NT2/D1 (cell line): ENCODE measurements around the gene PAIP1.

Source experiments
- DNase-seq: peaks from one replicate; pipeline ENCODE4 v3.0.0-alpha.2; 2011; ENCODE audit warnings: low read depth, low spot score
- H3K27me3 ChIP-seq: 2 replicates; pipeline ENCODE4 v1.6.0; 2011; ENCODE audit warnings: mild to moderate bottlenecking; ENCODE audit not compliant: insufficient read length, insufficient read depth
- H3K36me3 ChIP-seq: 2 replicates; pipeline ENCODE4 v1.6.1; 2011; ENCODE audit warnings: mild to moderate bottlenecking, low read length, mixed read lengths; ENCODE audit not compliant: insufficient read depth, insufficient read length
- H3K4me1 ChIP-seq: 2 replicates; pipeline ENCODE4 v1.5.1; 2011; ENCODE audit not compliant: insufficient read depth, insufficient read length
- H3K4me3 ChIP-seq: 2 replicates; pipeline ENCODE4 v1.5.1; 2011; ENCODE audit warnings: low read depth; ENCODE audit not compliant: insufficient read length
- H3K9ac ChIP-seq: 2 replicates; pipeline ENCODE4 v1.6.0; 2011; ENCODE audit warnings: low read depth; ENCODE audit not compliant: insufficient read length
- H3K9me3 ChIP-seq: 2 replicates; pipeline ENCODE4 v1.5.1; 2011; ENCODE audit warnings: mild to moderate bottlenecking, low read length; ENCODE audit not compliant: insufficient read depth
- SUZ12 ChIP-seq: IDR thresholded peaks from 2 replicates; pipeline ENCODE4 v1.6.1; 2011; ENCODE audit not compliant: insufficient read length, insufficient read depth; ENCODE audit errors: extremely low read depth
- YY1 ChIP-seq: IDR thresholded peaks from 2 replicates; pipeline ENCODE4 v1.6.1; 2011; ENCODE audit not compliant: insufficient read length, insufficient read depth
- ZNF274 ChIP-seq: IDR thresholded peaks from 2 replicates; pipeline ENCODE4 v1.6.1; 2011; ENCODE audit warnings: mild to moderate bottlenecking, low read depth, low read length

The PAIP1 gene

DNA sequence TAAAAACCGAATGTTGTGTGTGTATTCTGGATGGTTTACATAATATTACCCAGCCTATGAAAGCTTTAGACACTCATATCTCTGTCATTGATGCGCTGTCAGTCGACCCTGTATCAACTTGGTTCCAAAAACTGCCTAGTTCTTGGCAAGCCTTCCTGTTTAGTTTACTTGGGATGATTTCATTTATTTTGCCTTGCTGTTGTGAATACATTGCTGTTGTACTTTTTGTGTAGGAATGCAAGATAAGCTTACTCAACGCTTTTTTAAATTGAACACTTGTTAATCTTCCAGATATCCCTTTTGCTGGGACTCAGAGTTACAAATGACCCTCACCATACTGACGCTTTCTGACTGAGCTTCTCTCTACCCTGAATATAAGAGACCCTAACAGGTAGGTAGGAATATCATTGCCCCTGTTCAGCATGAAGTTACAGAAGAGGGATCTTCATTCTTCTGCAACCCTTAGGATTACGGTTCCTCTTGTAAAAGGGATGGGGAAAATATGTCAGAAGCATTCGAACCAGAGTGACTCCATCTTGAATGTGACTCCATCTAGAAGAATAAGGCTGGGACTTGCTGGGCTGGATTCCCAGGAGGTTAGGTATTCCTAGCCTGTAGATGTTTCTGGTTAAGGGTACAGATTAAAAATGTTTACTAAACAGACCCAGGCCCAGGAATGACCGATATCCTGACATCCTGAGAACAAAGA, 13.7 kb upstream of the PAIP1 start:
- no peak overlapping the region for H3K4me3 ChIP-seq
- DNase-seq, result no peak

DNA sequence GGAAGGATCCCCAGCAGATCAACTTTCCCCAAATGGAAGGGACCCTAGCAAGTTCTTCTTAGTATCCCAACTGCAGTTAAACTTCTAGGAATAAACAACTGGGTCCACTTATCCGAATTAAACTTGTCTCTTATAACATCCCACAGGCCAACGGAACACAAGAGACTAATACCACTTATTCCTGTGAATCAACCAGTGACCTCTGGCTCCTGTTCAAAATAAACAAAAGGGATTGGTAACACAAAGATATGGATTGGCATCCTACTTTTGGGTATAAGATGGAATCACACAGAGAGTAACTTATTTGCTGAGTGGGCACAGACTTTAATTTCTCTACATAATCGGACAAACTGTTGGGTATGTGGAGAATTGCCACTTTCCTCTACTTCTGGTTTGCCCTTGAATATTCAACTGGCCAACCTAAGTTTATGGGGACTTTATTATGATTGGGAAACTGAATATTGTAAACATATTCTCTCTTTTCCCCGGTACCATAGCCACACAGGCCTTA, 12.4 kb upstream of the PAIP1 start:
- no peak overlapping the region for H3K9ac ChIP-seq
- H3K4me3 ChIP-seq, result no peak overlapping the region
- H3K27me3 ChIP-seq, result no peaks in the 10 kb centered on the region
- H3K36me3 ChIP-seq, result no peaks in the 10 kb centered on the region
- no peaks in the 10 kb centered on the region for H3K9me3 ChIP-seq
- no peaks in the 10 kb centered on the region for H3K4me1 ChIP-seq
- DNase-seq, result no peak
- no peak for TF ChIP-seq SUZ12
- no peak for TF ChIP-seq YY1
- TF ChIP-seq ZNF274, result no peak

More for the DNA sequence above, 13.7 kb upstream of the PAIP1 start:
- no peaks in the 10 kb centered on the region for H3K36me3 ChIP-seq
- H3K4me1 ChIP-seq, result no peaks in the 10 kb centered on the region
- TF ChIP-seq ZNF274 (no peak), SUZ12 (no peak), YY1 (no peak)
- no peak overlapping the region for H3K9ac ChIP-seq
- no peaks in the 10 kb centered on the region for H3K27me3 ChIP-seq
- no peaks in the 10 kb centered on the region for H3K9me3 ChIP-seq

DNA sequence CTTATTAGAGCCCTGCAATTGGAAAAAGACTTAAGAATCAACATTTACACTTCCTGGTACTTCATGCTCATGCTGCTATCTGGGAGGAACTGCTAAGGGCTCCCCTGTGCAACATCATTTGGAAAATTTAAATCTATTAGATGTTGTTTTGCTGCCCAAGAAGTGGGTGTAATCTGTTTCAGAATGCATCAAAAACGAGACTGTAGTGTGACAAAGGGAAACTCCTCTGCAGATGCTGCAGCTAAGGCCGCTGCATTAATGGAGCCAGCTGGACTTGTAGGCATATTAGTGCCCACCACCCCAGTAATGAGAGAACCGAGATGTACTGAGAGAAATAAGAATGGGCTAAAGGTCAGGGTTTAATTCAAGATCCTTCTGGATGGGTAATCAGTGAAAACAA, 11.1 kb upstream of the PAIP1 start:
- no peaks in the 10 kb centered on the region for H3K4me1 ChIP-seq
- no peak for TF ChIP-seq SUZ12
- TF ChIP-seq YY1, result no peak
- no peak for TF ChIP-seq ZNF274
- H3K9ac ChIP-seq, result no peak overlapping the region
- no peak for DNase-seq
- H3K36me3 ChIP-seq, result no peaks in the 10 kb centered on the region
- no peak overlapping the region for H3K4me3 ChIP-seq
- no peaks in the 10 kb centered on the region for H3K9me3 ChIP-seq
- H3K27me3 ChIP-seq, result no peaks in the 10 kb centered on the region

DNA sequence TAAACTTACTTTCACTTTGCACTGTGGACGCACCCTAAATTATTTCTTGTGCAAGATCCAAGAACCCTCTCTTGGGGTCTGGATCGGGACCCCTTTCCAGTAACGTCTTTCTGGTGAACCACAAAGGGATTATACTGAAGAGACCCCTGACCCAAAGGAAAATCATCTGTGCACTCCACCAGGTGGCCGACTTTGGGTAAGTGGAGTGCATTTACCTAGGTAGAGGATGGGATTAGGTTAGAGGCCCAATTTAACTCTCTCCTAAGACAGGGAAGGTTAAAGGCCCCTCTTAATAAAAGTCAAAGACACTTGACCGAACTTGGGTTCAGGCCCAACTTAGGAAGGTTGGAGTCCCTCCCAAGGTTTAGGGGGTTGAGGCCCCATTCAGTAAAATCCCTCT, 8.2 kb upstream of the PAIP1 start:
- H3K36me3 ChIP-seq, result no peaks in the 10 kb centered on the region
- no peak overlapping the region for H3K9ac ChIP-seq
- H3K27me3 ChIP-seq, result no peaks in the 10 kb centered on the region
- H3K4me3 ChIP-seq, result no peak overlapping the region
- TF ChIP-seq ZNF274 (no peak), SUZ12 (no peak), YY1 (no peak)
- DNase-seq, result no peak
- no peaks in the 10 kb centered on the region for H3K9me3 ChIP-seq
- H3K4me1 ChIP-seq, result no peaks in the 10 kb centered on the region

DNA sequence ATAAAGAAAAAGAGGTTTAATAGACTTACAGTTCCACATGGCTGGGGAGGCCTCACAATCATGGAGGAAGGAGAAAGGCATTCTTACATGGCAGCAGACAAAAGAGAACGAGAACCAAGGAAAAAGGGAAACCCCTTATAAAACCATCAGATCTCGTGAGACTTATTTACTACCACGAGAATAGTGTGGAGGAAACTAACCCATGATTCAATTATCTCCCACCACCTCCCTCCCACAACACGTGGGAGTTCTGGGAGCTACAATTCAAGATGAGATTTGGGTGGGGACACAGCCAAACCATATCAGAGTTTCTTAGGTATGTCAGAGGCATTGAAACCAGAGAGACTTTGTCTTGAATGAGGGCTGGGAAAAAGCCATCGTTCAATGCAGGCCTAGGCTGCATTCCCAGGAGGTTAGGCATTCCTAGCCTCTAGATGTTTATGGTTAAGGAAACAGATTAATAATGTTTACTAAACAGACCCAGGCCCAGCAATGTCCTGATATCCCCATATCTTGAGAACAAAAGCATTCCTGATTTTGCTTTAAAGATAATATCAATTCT, 7.5 kb upstream of the PAIP1 start:
- TF ChIP-seq SUZ12 (no peak), YY1 (no peak), ZNF274 (no peak)
- Histone ChIP-seq H3K9ac (no peak overlapping the region), H3K4me3 (no peak overlapping the region), H3K27me3 (no peaks in the 10 kb centered on the region), H3K36me3 (no peaks in the 10 kb centered on the region), H3K4me1 (no peaks in the 10 kb centered on the region), H3K9me3 (no peaks in the 10 kb centered on the region)
- no peak for DNase-seq

DNA sequence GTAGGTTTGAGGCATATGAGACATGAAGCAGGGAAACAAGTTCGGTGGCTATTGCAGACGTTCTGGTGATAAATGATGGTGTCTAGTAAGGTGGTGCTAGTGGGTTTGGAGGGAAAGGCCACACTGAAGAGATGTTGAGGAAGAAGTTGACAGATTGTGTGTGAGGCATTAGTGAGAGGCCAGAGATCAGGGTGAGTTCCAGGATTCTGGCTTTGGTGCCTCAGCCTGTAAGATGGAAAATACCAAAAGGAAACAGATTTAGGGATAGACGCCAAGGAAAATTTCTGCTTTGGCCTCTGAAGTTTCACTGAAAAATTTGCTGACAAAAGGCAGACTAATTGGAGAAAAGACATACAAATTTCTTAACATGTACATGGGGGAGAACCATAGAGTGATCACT, 6.4 kb upstream of the PAIP1 start:
- Histone ChIP-seq H3K9ac (no peak overlapping the region), H3K27me3 (no peaks in the 10 kb centered on the region), H3K4me3 (no peak overlapping the region), H3K4me1 (no peaks in the 10 kb centered on the region), H3K36me3 (no peaks in the 10 kb centered on the region), H3K9me3 (no peaks in the 10 kb centered on the region)
- no peak for TF ChIP-seq SUZ12
- TF ChIP-seq YY1, result no peak
- TF ChIP-seq ZNF274, result no peak
- no peak for DNase-seq

DNA sequence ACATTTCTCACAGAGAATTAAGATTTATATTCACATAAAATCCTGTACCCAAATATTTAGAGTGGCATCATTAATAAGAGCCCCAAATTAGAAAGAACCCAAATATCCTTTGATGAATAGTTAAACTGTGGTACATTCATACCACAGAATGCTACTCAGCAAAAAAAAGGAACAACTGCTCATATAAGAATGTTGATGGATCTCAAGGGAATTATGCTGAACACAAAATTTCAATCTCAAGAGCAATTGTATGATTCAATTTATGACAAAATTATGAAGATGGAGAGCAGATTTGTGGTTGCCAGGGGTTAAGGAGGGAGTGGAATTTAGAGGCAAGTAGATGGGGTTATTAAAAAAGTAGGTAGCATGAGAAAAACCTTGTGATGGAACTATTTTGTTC, 4.5 kb upstream of the PAIP1 start:
- TF ChIP-seq SUZ12, result no peak
- TF ChIP-seq YY1, result no peak
- no peak for TF ChIP-seq ZNF274
- no peak overlapping the region for H3K4me3 ChIP-seq
- no peak overlapping the region for H3K9ac ChIP-seq
- H3K9me3 ChIP-seq, result no peaks in the 10 kb centered on the region
- no peaks in the 10 kb centered on the region for H3K4me1 ChIP-seq
- DNase-seq, result no peak
- no peaks in the 10 kb centered on the region for H3K27me3 ChIP-seq
- H3K36me3 ChIP-seq, result no peaks in the 10 kb centered on the region
